Right forelimb (tissue), 1 donor: Measurements from ENCODE around the gene PAK2.
"Not testable (repeated sequence)": the region's sequence is repeated elsewhere in the genome, so short reads cannot be mapped to it uniquely, and the experiment has no call there.

Experiments used
- DNase-seq: peaks from one replicate; pipeline ENCODE4 v3.0.0-alpha.2; 2018

PAK2 gene

GRCh38 chr3:196739671-196740480 is at the start of gene PAK2:
PAK2 (plus strand) TSS chr3:196739857; CDS start chr3:196782647, 42,790 bp downstream.
- peak; percentile 92 for DNase-seq

- DNase-seq = no peak
These were observed 49.6 kb upstream of the PAK2 start for GRCh38 chr3:196689941-196690660.

- no peak for DNase-seq
These were observed 48.3 kb upstream of the PAK2 start for GRCh38 chr3:196691386-196691785.

GRCh38 chr3:196694202-196694638 is 45.4 kb upstream of the PAK2 start:
- DNase-seq = no peak

GRCh38 chr3:196694941-196695848 is 44.5 kb upstream of the PAK2 start:
- no peak for DNase-seq

- DNase-seq = no peak
These were observed 43.8 kb upstream of the PAK2 start for GRCh38 chr3:196695849-196696226.

- no peak for DNase-seq
These were observed 42.4 kb upstream of the PAK2 start for GRCh38 chr3:196697270-196697669.

- DNase-seq = no peak
These were observed 39.9 kb upstream of the PAK2 start for GRCh38 chr3:196699749-196700148.

GRCh38 chr3:196700801-196701200 is 38.9 kb upstream of the PAK2 start:
- no peak for DNase-seq

- DNase-seq = no peak
These were observed 33.3 kb upstream of the PAK2 start for GRCh38 chr3:196706327-196706726.

- DNase-seq = no peak
These were observed 32.9 kb upstream of the PAK2 start for GRCh38 chr3:196706731-196707130.

GRCh38 chr3:196707566-196707965 is 32.1 kb upstream of the PAK2 start:
- no peak for DNase-seq

- DNase-seq = no peak
These were observed 31.2 kb upstream of the PAK2 start for GRCh38 chr3:196708467-196708866.

GRCh38 chr3:196711838-196712513 is 27.7 kb upstream of the PAK2 start, which contains the start of the genes CEP19 and PIGX:
CEP19 (minus strand) TSS chr3:196712250; CDS start chr3:196708657, 3,593 bp downstream.
PIGX (plus strand) TSS chr3:196712377.
- peak; percentile 94 for DNase-seq

- no peak for DNase-seq
These were observed 26.9 kb upstream of the PAK2 start for GRCh38 chr3:196712514-196713413.

- not testable (repeated sequence) for DNase-seq
These were observed 22.5 kb upstream of the PAK2 start for GRCh38 chr3:196717162-196717561.

GRCh38 chr3:196721097-196721496 is 18.6 kb upstream of the PAK2 start:
- no peak for DNase-seq

GRCh38 chr3:196726788-196727675 is 12.6 kb upstream of the PAK2 start:
- DNase-seq = no peak

GRCh38 chr3:196735751-196736150 is 3.9 kb upstream of the PAK2 start:
- no peak for DNase-seq
